ENCODE results near the gene GPR39. TPM values are rescaled to one million over a fixed set of nuclear protein-coding genes. Genes with fewer than 3 reads are reported as not detected.

The GPR39 gene
- total RNA-seq, 1 experiment from 2014 or later = 0.50 TPM

- Histone ChIP-seq H3K4ac (ENCODE audit: low read depth, low read length) (no peak overlapping the region), H3K9ac (ENCODE audit: extremely low read depth, insufficient read length, low read length) (no peak overlapping the region), H2BK15ac (ENCODE audit: low read depth, low read length) (no peak overlapping the region), H3K23me2 (ENCODE audit: insufficient read length, low read depth, low read length, poor library complexity, severe bottlenecking) (no peaks in the 10 kb centered on the region), H3K4me1 (ENCODE audit: insufficient read depth, low read length) (no peaks in the 10 kb centered on the region), H4K5ac (ENCODE audit: insufficient read length, low read depth, low read length) (no peak overlapping the region), H3K9me3 (ENCODE audit: control insufficient read depth, low read depth, low read length) (no peaks in the 10 kb centered on the region), H2BK12ac (ENCODE audit: insufficient read length, low read depth, low read length) (no peak overlapping the region), H3K79me2 (ENCODE audit: insufficient read depth, low read length) (no peaks in the 10 kb centered on the region), H2AK5ac (ENCODE audit: insufficient read length, low read length) (no peak overlapping the region), H3K14ac (ENCODE audit: insufficient read depth, low read length) (no peak overlapping the region), H3K79me1 (ENCODE audit: insufficient read depth, low read depth, low read length, poor library complexity, severe bottlenecking) (no peaks in the 10 kb centered on the region), H4K20me1 (ENCODE audit: control insufficient read depth, insufficient read depth, insufficient read length) (no peaks in the 10 kb centered on the region), H3K27ac (ENCODE audit: insufficient read length, low read depth, low read length) (no peak overlapping the region), H4K8ac (replicated peaks; ENCODE audit: insufficient read length, low read depth, low read length) (no peak overlapping the region), H3K23ac (ENCODE audit: insufficient read length, low read depth, low read length) (no peak overlapping the region), H3T11ph (ENCODE audit: low read length) (no peak overlapping the region), H3K18ac (ENCODE audit: insufficient read length, low read depth, low read length) (no peak overlapping the region), H3K56ac (ENCODE audit: insufficient read length, low read depth, low read length) (no peak overlapping the region), H3K4me2 (ENCODE audit: insufficient read depth, insufficient read length, low read length) (no peak overlapping the region), H3K27me3 (ENCODE audit: insufficient read depth, low read length) (no peaks in the 10 kb centered on the region; the same call in 1 of the 2 replicates), H2BK5ac (ENCODE audit: insufficient read length, low read length) (no peak overlapping the region), H2BK20ac (ENCODE audit: low read depth, low read length, poor library complexity, severe bottlenecking) (no peak overlapping the region), H2BK120ac (ENCODE audit: low read depth, low read length, poor library complexity, severe bottlenecking) (no peak overlapping the region), H4K91ac (ENCODE audit: insufficient read length, low read depth, low read length) (no peak overlapping the region), H2AFZ (ENCODE audit: low read length) (no peak overlapping the region)
- Mint-ChIP-seq H3K27me3 (ENCODE audit: low read depth) (peaks cover 23% of the 10 kb centered on the region), H3K36me3 (ENCODE audit: insufficient read depth in 1 of 3, low read depth in 3 of 3) (no peaks in the 10 kb centered on the region), H3K27ac (no peak overlapping the region), H3K4me3 (no peak overlapping the region), H3K4me1 (0 out of 4 replicates have a peak, but pooled peaks cover 0 to 3% of the 10 kb centered on the region in 2 experiments), H3K9me3 (no peaks in the 10 kb centered on the region; a peak in 1 of 5 replicates)
- no peak for TF ChIP-seq CTCF (conservative IDR thresholded peaks at IDR 0.05)
- no peak for DNase-seq
- no CpG with 5 or more reads among the region's 2 CpGs for WGBS (ENCODE audit: extremely low coverage, insufficient read length, low lambda C conversion rate)
Measured at GRCh38 chr2:132676999-132677398, 260.4 kb downstream of the GPR39 start.

Measured in H9 (cell line).